HG02852 (cell line): ENCODE data around the gene BAHD1.

Source experiments
- ATAC-seq: cut with Tn5 transposase; IDR thresholded peaks from one replicate; pipeline ENCODE4 v1.9.1; 2021; ENCODE audit warnings: mild to moderate bottlenecking, moderate library complexity; ENCODE audit not compliant: unreplicated experiment

BAHD1 gene

DNA sequence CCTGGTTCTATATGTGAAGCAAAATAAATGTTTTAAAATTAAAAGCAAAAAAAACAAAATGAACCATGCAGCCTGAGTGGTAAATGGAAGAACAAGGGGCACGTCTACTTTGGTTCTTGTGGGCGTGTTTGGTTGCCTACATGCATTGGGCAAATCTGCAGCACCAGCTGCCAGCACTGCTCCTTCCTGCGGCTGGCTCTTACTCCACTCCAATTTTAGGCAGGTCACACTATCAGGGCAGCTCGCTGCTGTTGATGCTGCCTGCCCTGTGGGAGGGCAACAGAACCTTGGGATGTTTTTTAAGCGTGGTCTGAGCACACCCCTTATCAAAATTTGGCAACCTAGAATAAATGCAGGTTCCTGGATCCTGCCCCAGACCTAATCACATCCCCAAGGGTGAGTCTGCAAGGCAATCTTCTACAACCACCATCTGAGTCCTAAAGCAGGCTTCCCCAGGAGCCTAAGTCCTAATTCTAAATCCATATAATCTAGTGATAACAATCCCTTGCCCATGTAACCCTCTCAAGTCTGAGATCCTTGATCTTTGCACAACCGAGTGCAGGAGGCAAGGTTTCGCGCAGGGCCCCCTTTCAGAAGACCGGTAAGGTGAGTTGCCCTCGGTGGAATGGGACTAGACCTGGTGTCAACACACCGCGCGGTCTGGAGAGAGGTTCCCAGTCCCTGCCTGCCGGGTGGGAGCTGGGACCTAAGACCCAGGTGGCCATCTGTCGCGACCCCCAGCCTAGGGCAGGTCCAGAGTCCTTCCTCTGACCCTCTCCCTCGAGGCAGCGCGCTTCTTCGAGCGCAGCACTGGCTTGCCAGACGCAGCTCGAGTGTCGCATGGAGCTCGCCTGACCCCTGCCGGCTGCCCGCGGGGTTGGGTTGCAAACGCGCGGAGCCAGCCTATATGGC lies 19.3 kb upstream of the BAHD1 start:
- ATAC-seq, result no peak

GRCh38 chr15:40424483-40425115 lies 16.2 kb upstream of the BAHD1 start:
- ATAC-seq, result no peak

DNA sequence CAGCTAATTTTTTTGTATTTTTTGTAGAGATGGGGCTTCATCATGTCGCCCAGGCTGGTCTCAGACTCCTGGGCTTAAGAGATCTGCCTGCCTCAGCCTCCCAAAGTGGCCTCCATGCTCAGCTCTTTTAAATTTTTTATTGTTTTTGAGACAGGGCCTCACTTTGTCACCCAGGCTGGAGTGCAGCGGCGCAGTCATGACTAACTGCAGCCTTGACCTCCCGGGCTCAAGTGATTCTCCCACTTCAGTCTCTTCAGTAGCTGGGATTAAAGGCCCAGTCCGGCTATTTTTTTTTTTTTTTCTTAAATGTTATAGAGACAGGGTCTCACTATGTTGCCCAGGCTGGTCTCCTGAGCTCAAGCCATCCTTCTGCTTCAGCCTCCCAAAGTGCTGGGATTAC lies 15.1 kb upstream of the BAHD1 start:
- no peak for ATAC-seq

DNA sequence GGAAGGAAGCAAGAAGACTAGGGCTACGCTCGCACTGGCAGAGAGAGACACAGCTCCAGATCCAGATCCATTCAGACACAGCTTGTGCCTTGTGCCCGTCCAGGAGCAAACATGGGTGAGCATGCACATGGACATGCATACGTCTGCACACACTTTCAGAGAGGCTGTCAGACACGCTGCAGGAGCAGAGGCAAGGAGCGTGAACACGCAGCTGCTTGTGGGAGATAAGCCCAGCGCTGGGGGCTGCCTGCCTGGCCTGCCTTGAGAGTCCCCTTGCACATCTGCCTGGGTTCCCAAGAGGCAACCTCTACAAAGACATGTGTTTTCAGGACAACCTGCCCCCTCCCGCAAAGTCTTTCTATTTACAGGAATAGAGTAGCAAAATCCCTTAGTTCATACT lies 13.6 kb upstream of the BAHD1 start:
- ATAC-seq, result no peak

DNA sequence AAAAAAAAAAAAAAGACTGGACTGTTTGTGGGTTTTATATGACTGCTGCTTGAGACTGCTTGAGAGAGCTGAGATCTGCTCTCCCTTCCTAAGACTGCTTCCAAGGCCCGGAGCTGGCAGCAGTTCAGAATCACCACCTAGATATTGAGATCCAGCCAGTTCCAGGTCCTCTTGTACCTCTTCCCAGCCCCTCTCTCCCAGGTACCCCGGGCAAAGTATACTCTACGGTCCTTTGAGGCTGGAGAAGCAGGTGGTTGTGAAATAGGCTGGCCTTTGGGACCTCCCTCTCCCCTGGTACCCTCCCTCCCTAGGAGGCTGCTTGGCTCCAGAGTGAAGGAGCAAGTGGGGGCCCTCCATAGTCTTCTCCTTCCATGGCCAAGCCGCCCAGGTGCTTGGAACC lies 12.6 kb upstream of the BAHD1 start:
- no peak for ATAC-seq

GRCh38 chr15:40429068-40429710 lies 11.6 kb upstream of the BAHD1 start:
- no peak for ATAC-seq

DNA sequence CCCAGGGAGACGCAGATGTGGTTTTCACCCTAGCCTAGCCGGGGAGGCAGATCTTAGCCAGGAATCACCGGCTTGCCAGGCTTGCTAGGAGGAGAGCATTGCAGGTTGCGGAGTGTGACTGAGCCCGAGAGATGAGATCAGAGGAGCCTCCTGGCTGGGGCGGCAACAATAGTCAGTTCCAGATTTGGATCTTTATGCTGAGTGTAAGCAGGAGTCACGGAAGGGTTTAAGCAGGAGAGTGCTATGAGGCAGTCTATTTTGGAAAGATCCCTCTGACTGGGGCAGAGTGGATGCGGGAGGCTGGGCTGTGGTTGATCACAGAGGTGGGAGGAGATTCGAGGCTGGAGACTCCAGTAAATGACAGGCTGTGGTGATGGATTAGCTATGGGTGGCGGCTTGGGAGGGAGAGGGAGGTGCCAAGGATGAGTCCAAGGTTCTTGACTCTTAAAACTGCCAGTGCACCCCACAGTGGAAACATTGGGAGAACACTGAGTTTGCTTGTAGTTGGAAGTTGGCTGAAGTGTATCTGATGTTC lies 10.4 kb upstream of the BAHD1 start:
- ATAC-seq, result no peak

- ATAC-seq, result no peak
Observed at GRCh38 chr15:40435023-40435709, 5.6 kb upstream of the BAHD1 start.

DNA sequence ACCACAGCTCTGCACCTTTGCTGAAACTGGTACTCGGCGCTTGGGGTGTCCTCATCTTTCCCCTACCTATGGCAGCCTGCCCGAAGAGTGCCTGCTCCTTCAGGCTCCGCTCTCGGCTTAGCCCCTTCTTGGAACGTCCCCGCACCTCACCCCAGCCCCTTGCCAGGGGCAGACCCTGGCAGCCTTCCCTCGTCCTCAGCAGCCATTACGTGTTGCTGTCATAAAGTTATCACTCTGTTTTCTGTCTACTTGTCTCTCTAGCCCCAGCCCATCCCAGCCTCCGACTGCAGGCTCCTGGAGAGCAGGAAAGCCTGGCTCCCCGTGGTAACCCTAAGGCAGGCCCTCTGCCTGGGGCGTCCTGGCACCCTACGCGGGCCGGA lies 5.1 kb upstream of the BAHD1 start:
- ATAC-seq, result no peak

DNA sequence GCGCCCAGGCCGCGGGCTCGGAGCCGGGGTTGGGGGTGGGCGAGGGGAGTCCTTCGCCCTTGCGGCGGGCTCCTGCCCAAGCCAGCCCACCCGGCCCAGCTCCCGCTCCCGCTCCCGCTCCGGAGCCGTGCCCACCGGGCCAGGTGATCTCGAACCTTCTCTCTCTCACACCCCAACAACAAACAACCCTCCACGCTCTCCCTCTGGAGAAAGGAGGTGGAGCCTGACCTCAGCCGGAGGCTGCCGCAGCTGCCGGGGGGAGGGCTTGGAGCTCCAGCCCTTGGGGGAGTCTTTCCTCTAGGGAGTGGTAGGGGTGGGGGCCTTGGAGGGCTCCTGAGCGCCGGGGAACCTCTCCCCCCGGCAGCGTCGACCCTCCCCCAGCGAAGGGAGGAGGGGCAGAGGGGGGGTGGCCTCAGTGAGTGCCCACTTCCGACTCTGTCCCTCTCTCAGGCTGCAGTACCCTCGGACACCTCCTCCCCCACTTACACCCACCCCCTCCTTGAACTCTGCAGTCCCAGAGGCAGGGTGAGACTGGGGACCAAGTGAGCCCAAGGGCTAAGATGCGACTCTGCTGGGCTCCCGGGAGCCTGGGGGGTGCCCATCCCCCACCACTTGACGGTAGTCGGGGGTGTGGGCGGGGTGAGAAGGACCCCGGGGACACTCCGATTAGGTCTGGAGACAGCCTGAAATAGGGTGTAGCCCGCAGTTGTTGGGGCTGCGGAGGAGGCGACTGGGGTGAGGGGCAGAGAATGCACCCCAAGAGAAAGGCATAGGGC lies 4.4 kb upstream of the BAHD1 start:
- ATAC-seq, result no peak

GRCh38 chr15:40436892-40437751 lies 3.6 kb upstream of the BAHD1 start:
- no peak for ATAC-seq

GRCh38 chr15:40437752-40438687 lies 2.7 kb upstream of the BAHD1 start:
- ATAC-seq, result no peak

DNA sequence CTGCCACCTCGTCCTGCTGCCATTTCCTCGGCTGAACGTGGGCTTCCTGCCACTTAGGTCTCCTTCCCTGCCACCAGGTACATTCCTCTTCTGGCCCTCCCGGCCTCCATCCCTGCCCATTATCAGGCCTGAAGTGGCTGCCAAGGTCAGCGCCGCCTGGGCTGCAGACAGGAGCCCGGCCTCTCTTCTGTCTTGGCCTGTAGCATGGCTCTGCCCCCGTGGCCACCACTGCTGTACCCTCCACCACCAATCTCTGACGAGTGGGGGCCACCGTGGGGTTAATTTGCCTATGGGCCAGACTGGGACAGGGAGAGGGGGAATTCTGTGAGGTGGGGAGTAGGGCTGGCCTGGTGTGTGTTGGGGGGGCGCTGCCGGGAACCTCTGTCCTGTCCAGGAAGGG lies 2.0 kb upstream of the BAHD1 start:
- no peak for ATAC-seq

- ATAC-seq, result no peak
Observed at GRCh38 chr15:40439461-40439959, 1.2 kb upstream of the BAHD1 start.

GRCh38 chr15:40439960-40440742 lies 602 bp upstream of the BAHD1 start:
- ATAC-seq, result no peak

DNA sequence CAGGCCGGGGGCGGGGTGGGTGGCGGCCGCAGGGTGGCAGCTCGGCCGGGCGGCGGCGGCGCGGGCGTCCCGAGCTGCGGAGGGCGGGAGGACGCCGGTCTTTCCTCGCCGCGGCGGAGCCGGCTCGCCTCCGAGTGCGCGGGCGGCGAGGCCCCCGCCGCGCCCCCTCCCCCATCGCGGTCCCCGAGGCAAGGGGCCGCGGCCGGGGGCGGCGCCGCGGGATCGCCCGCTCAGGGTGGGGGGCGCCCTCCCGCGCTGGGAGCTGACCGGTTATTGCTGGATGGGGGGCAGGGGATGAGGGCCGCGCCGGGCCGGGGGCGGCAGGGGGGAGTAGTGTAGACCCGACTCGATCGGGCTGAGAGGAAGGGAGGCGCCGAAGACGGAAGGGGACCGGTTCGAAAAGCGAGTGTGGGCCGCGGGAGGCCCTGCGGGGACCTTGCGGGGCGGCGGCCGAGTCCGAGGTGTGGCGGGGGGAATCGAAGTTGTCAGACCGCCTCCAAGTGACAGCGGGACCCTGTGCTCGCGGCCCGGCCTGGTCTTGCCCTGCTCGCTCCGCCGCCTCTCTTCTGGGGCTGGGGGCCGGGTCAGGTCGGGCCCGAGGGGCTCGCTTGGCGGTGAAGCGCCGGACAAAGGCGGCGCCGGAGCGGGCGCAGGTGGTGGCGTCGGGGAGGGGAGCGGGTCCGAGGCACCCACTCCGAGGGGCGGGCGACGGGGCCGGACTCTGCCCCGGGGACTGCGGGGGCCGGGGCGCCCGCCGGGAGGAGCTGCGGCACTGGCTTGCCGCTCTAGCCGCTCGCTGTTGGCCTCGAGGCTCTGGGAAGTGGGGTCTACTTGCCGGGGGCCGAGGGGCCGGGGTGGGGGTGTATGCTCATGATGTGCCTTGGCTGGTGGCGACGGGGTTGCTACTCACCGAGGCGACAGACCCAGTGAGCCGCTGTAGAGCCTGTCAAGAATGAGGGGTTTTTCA lies 1.1 kb downstream of the BAHD1 start:
- ATAC-seq, result peak; percentile 7
